SK-N-DZ (cell line): ENCODE measurements around the gene ACOX1.

Source experiments
- DNase-seq: peaks from one replicate; pipeline ENCODE4 v3.0.0-alpha.2; 2015; ENCODE audit warnings: low spot score

Gene ACOX1

GRCh38 chr17:75892556-75893224, 86.3 kb downstream of the ACOX1 start:
- DNase-seq: no peak

- no peak for DNase-seq
These were observed 87.1 kb downstream of the ACOX1 start for GRCh38 chr17:75891605-75892555.
